ENCODE data around the gene SCG3.

- no peak for TF ChIP-seq CTCF (IDR thresholded peaks at IDR 0.05)
- no peak for TF ChIP-seq EZH2 (IDR thresholded peaks at IDR 0.05; ENCODE audit: borderline replicate concordance, insufficient read depth, low read depth, low read length, poor library complexity, severe bottlenecking)
These were observed 25.0 kb downstream of the SCG3 start for GRCh38 chr15:51706291-51706690.
